ENCODE results near the gene STK38.
"Not testable (repeated sequence)": the region's sequence is repeated elsewhere in the genome, so short reads cannot be mapped to it uniquely, and the experiment has no call there.

STK38 gene

GRCh38 chr6:36593569-36594028, 46.3 kb upstream of the STK38 start:
- Histone ChIP-seq H3K9ac (ENCODE audit: low read length) (peak overlapping the region; percentile 73), H3K14ac (ENCODE audit: low read length) (peak overlapping the region; percentile 92), H2AFZ (ENCODE audit: insufficient read depth, low read length, poor library complexity) (peak overlapping the region; percentile 91), H2BK12ac (ENCODE audit: low read length) (no peak overlapping the region), H3K18ac (ENCODE audit: low read length) (peak overlapping the region; percentile 78), H4K91ac (ENCODE audit: low read depth, low read length) (peak overlapping the region; percentile 79), H3K9me3 (ENCODE audit: insufficient read depth, low read depth, low read length) (peaks cover 1% of the 10 kb centered on the region), H3K79me2 (ENCODE audit: control insufficient read depth, insufficient read depth, low read length, poor library complexity) (peaks cover 31% of the 10 kb centered on the region), H2AK5ac (ENCODE audit: low read length) (no peak overlapping the region), H3K36me3 (ENCODE audit: control insufficient read depth in 1 of 2, insufficient read depth in 2 of 2, low read length in 2 of 2) (peaks cover 16 to 20% of the 10 kb centered on the region in 2 experiments), H3K27ac (ENCODE audit: low read depth, low read length) (peak overlapping the region; percentile 90), H3K4me2 (ENCODE audit: low read length) (peak overlapping the region; percentile 94), H3K79me1 (ENCODE audit: low read length) (peaks cover 14% of the 10 kb centered on the region), H3K4ac (ENCODE audit: low read depth, low read length) (peak overlapping the region; percentile 61), H4K8ac (ENCODE audit: low read depth, low read length) (peak overlapping the region; percentile 89), H3K4me3 (ENCODE audit: low read depth, low read length) (peak overlapping the region; percentile 63), H2BK5ac (ENCODE audit: low read depth, low read length, poor library complexity) (peak overlapping the region; percentile 84), H4K12ac (ENCODE audit: low read depth, low read length) (peak overlapping the region; percentile 71), H2BK120ac (ENCODE audit: insufficient read depth, low read length, poor library complexity) (peak overlapping the region; percentile 52), H3K4me1 (ENCODE audit: control insufficient read depth in 1 of 2, insufficient read depth in 2 of 2, low read length in 2 of 2) (peaks cover 3 to 6% of the 10 kb centered on the region in 2 experiments), H3K27me3 (ENCODE audit: insufficient read depth, low read length) (no peaks in the 10 kb centered on the region), H3K23ac (ENCODE audit: low read length) (no peak overlapping the region)
- WGBS (ENCODE audit: extremely low coverage, insufficient coverage, insufficient read length) = no CpG with 5 or more reads among the region's 15 CpGs
- DNase-seq = peak; percentile 74 to 84

GRCh38 chr6:36592221-36592655, 45.0 kb upstream of the STK38 start:
- H3K79me2 ChIP-seq (ENCODE audit: control insufficient read depth, insufficient read depth, low read length, poor library complexity) = peaks cover 22% of the 10 kb centered on the region
- H4K8ac ChIP-seq (ENCODE audit: low read depth, low read length) = no peak overlapping the region
- H3K27me3 ChIP-seq (ENCODE audit: insufficient read depth, low read length) = no peaks in the 10 kb centered on the region
- H3K4me3 ChIP-seq (ENCODE audit: low read depth, low read length) = no peak overlapping the region
- no peak for DNase-seq
- no peak overlapping the region for H3K18ac ChIP-seq (ENCODE audit: low read length)
- peaks cover 3% of the 10 kb centered on the region in 2 experiments for H3K4me1 ChIP-seq (ENCODE audit: control insufficient read depth in 1 of 2, insufficient read depth in 2 of 2, low read length in 2 of 2)
- peaks cover 1% of the 10 kb centered on the region for H3K9me3 ChIP-seq (ENCODE audit: insufficient read depth, low read depth, low read length)
- no peak overlapping the region for H2AK5ac ChIP-seq (ENCODE audit: low read length)
- H3K4ac ChIP-seq (ENCODE audit: low read depth, low read length) = no peak overlapping the region
- H4K91ac ChIP-seq (ENCODE audit: low read depth, low read length) = no peak overlapping the region
- no peak overlapping the region for H3K4me2 ChIP-seq (ENCODE audit: low read length)
- no peak overlapping the region for H2BK120ac ChIP-seq (ENCODE audit: insufficient read depth, low read length, poor library complexity)
- no peak overlapping the region for H3K14ac ChIP-seq (ENCODE audit: low read length)
- no peak overlapping the region for H3K23ac ChIP-seq (ENCODE audit: low read length)
- no peak overlapping the region for H4K12ac ChIP-seq (ENCODE audit: low read depth, low read length)
- no peak overlapping the region for H2BK5ac ChIP-seq (ENCODE audit: low read depth, low read length, poor library complexity)
- H2AFZ ChIP-seq (ENCODE audit: insufficient read depth, low read length, poor library complexity) = no peak overlapping the region
- H2BK12ac ChIP-seq (ENCODE audit: low read length) = no peak overlapping the region
- H3K9ac ChIP-seq (ENCODE audit: low read length) = no peak overlapping the region
- no CpG with 5 or more reads among the region's 12 CpGs for WGBS (ENCODE audit: extremely low coverage, insufficient coverage, insufficient read length)
- peaks cover 9 to 10% of the 10 kb centered on the region in 2 experiments for H3K36me3 ChIP-seq (ENCODE audit: control insufficient read depth in 1 of 2, insufficient read depth in 2 of 2, low read length in 2 of 2)
- peaks cover 14% of the 10 kb centered on the region for H3K79me1 ChIP-seq (ENCODE audit: low read length)
- no peak overlapping the region for H3K27ac ChIP-seq (ENCODE audit: low read depth, low read length)

GRCh38 chr6:36590237-36590636, 43.0 kb upstream of the STK38 start:
- Histone ChIP-seq H3K4me3 (ENCODE audit: low read depth, low read length) (no peak overlapping the region), H3K18ac (ENCODE audit: low read length) (no peak overlapping the region), H3K4me2 (ENCODE audit: low read length) (no peak overlapping the region), H2AFZ (ENCODE audit: insufficient read depth, low read length, poor library complexity) (no peak overlapping the region), H3K4ac (ENCODE audit: low read depth, low read length) (no peak overlapping the region), H3K79me1 (ENCODE audit: low read length) (peaks cover 14% of the 10 kb centered on the region), H2BK12ac (ENCODE audit: low read length) (no peak overlapping the region), H4K91ac (ENCODE audit: low read depth, low read length) (no peak overlapping the region), H3K23ac (ENCODE audit: low read length) (no peak overlapping the region), H2BK5ac (ENCODE audit: low read depth, low read length, poor library complexity) (no peak overlapping the region), H3K14ac (ENCODE audit: low read length) (no peak overlapping the region), H2AK5ac (ENCODE audit: low read length) (no peak overlapping the region), H3K36me3 (ENCODE audit: control insufficient read depth in 1 of 2, insufficient read depth in 2 of 2, low read length in 2 of 2) (no peaks in the 10 kb centered on the region), H3K9ac (ENCODE audit: low read length) (no peak overlapping the region), H3K4me1 (ENCODE audit: control insufficient read depth in 1 of 2, insufficient read depth in 2 of 2, low read length in 2 of 2) (no peaks in the 10 kb centered on the region), H3K27ac (ENCODE audit: low read depth, low read length) (no peak overlapping the region), H4K12ac (ENCODE audit: low read depth, low read length) (no peak overlapping the region), H3K9me3 (ENCODE audit: insufficient read depth, low read depth, low read length) (peaks cover 1% of the 10 kb centered on the region), H3K27me3 (ENCODE audit: insufficient read depth, low read length) (no peaks in the 10 kb centered on the region), H3K79me2 (ENCODE audit: control insufficient read depth, insufficient read depth, low read length, poor library complexity) (peaks cover 11% of the 10 kb centered on the region), H2BK120ac (ENCODE audit: insufficient read depth, low read length, poor library complexity) (no peak overlapping the region), H4K8ac (ENCODE audit: low read depth, low read length) (no peak overlapping the region)
- peak in 1 of 2 donors; percentile 66 for DNase-seq
- no CpG with 5 or more reads among the region's 1 CpG for WGBS (ENCODE audit: extremely low coverage, insufficient coverage, insufficient read length)

GRCh38 chr6:36589025-36589400, 41.7 kb upstream of the STK38 start:
- not testable (repeated sequence) for H3K27ac ChIP-seq (ENCODE audit: low read depth, low read length); H4K12ac ChIP-seq (ENCODE audit: low read depth, low read length); H3K23ac ChIP-seq (ENCODE audit: low read length); H4K91ac ChIP-seq (ENCODE audit: low read depth, low read length); H3K4me2 ChIP-seq (ENCODE audit: low read length); H3K27me3 ChIP-seq (ENCODE audit: insufficient read depth, low read length); H4K8ac ChIP-seq (ENCODE audit: low read depth, low read length); H2BK120ac ChIP-seq (ENCODE audit: insufficient read depth, low read length, poor library complexity); H3K9ac ChIP-seq (ENCODE audit: low read length); H3K36me3 ChIP-seq (ENCODE audit: control insufficient read depth in 1 of 2, insufficient read depth in 2 of 2, low read length in 2 of 2); H3K4me1 ChIP-seq (ENCODE audit: control insufficient read depth in 1 of 2, insufficient read depth in 2 of 2, low read length in 2 of 2); H3K4me3 ChIP-seq (ENCODE audit: low read depth, low read length); H3K9me3 ChIP-seq (ENCODE audit: insufficient read depth, low read depth, low read length); H3K14ac ChIP-seq (ENCODE audit: low read length); H2AFZ ChIP-seq (ENCODE audit: insufficient read depth, low read length, poor library complexity); H3K79me2 ChIP-seq (ENCODE audit: control insufficient read depth, insufficient read depth, low read length, poor library complexity); H3K4ac ChIP-seq (ENCODE audit: low read depth, low read length); H2BK12ac ChIP-seq (ENCODE audit: low read length); H3K18ac ChIP-seq (ENCODE audit: low read length); H3K79me1 ChIP-seq (ENCODE audit: low read length)
- peak overlapping the region; percentile 31 for H2AK5ac ChIP-seq (ENCODE audit: low read length)
- H2BK5ac ChIP-seq (ENCODE audit: low read depth, low read length, poor library complexity) = peak overlapping the region; percentile 35
- WGBS (ENCODE audit: extremely low coverage, insufficient coverage, insufficient read length) = no CpG with 5 or more reads among the region's 9 CpGs
- peak in 1 of 2 donors; percentile 48 for DNase-seq

All from trophoblast cell (in vitro differentiated cells and primary cell).